HepG2 (cell line): ENCODE measurements around the gene ZMIZ1.

ENCODE experiments used
- NCOA5 ChIP-seq: sonication (generic); formaldehyde crosslinking; IDR thresholded peaks from 2 replicates; pipeline ENCODE4 v1.4.0; 2020; ENCODE audit warnings: missing genetic modification reagents
- ZNF3 ChIP-seq: IDR thresholded peaks from 2 replicates; pipeline ENCODE4 v1.7.0; 2017; ENCODE audit warnings: inconsistent platforms
- ZZZ3 ChIP-seq: sonication (generic); formaldehyde crosslinking; IDR thresholded peaks from 2 replicates; pipeline ENCODE4 v1.4.0; 2020; ENCODE audit warnings: missing genetic modification reagents, mild to moderate bottlenecking, borderline replicate concordance
- TF ChIP-seq, protein P1 (sequence below): sonication (generic); formaldehyde crosslinking; IDR thresholded peaks from 2 replicates; pipeline ENCODE4 v1.5.0; 2020; ENCODE audit warnings: mild to moderate bottlenecking, missing genetic modification reagents, moderate library complexity

DNA sequence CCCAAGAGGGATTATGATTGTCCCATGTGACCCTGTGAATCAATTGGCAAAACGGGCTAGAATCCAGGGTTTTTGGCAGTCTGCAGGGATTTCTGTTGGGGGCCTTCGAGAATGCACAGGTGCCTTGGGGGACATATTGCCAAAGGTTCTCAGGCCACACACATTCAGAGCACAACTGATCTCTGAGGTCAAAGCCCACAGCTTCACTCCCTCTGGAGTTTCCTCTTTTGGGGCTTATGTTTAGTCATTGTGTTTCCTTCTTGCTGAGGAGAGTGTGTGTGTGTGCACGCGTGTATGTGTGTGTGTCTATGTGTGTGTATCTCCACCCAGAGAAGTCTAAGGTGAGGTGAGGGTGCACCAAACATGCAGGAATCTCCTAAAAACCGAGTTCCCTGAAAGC is 287.3 kb downstream of the ZMIZ1 start:
- TF ChIP-seq NCOA5 (CRISPR knock-in tag) = no peak
- no peak for TF ChIP-seq ZNF3 (CRISPR knock-in tag)
- TF ChIP-seq ZZZ3 (CRISPR knock-in tag) = no peak
- TF ChIP-seq, protein P1, sequence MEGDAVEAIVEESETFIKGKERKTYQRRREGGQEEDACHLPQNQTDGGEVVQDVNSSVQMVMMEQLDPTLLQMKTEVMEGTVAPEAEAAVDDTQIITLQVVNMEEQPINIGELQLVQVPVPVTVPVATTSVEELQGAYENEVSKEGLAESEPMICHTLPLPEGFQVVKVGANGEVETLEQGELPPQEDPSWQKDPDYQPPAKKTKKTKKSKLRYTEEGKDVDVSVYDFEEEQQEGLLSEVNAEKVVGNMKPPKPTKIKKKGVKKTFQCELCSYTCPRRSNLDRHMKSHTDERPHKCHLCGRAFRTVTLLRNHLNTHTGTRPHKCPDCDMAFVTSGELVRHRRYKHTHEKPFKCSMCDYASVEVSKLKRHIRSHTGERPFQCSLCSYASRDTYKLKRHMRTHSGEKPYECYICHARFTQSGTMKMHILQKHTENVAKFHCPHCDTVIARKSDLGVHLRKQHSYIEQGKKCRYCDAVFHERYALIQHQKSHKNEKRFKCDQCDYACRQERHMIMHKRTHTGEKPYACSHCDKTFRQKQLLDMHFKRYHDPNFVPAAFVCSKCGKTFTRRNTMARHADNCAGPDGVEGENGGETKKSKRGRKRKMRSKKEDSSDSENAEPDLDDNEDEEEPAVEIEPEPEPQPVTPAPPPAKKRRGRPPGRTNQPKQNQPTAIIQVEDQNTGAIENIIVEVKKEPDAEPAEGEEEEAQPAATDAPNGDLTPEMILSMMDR (CRISPR knock-in tag) = no peak
